GM12878 (cell line): Measurements from ENCODE around the gene SULF2. TPM values are rescaled to one million over a fixed set of nuclear protein-coding genes. Genes with fewer than 3 reads are reported as not detected.

ENCODE experiments used
- ATAC-seq: fragments of 200-7000 bp; cut with Tn5 transposase; 3 replicates; pipeline ENCODE4 v1.9.1; 2020; ENCODE audit warnings: mild to moderate bottlenecking, moderate library complexity
- BruUV-seq: library from RNA; stranded (reverse); fragments of 400-500 nt; replicated peaks from 2 replicates; lab custom pipeline; 2021; lab: Mats Ljungman, UMichigan
- CTCF ChIA-PET: fragments of 300-600 bp; sonication (Branson Sonifier 250); formaldehyde crosslinking; extraction: SDS; loops from one replicate; lab custom pipeline; 2021; ENCODE audit warnings: inconsistent platforms; lab: Yijun Ruan, JAX
- POLR2A ChIA-PET: fragments of 350-600 bp; formaldehyde crosslinking; extraction: SDS; loops from one replicate; lab custom pipeline; 2021; ENCODE audit warnings: inconsistent platforms; lab: Charles Lee
- RAD21 ChIA-PET: fragments of 300-600 bp; sonication (Branson Sonifier 250); formaldehyde crosslinking; loops from one replicate; lab custom pipeline; 2023; ENCODE audit warnings: antibody characterized with exemption; ENCODE audit not compliant: unreplicated experiment; lab: Charles Lee
- SMC1A ChIA-PET: fragments of 300-600 bp; sonication (Branson Sonifier 250); formaldehyde crosslinking; loops from one replicate; lab custom pipeline; 2023; ENCODE audit not compliant: unreplicated experiment, uncharacterized antibody; lab: Charles Lee
- DNase-seq: peaks from one replicate; pipeline ENCODE4 v3.0.0-alpha.2; 2011; ENCODE audit warnings: low read depth, low spot score
- FAIRE-seq: peaks from 3 replicates; lab custom pipeline; 2011; peaks lifted over from hg19 to GRCh38; lab: Jason Lieb, UNC
- H2AFZ ChIP-seq: 2 replicates; pipeline ENCODE4 v1.6.0; 2011; ENCODE audit warnings: low read depth, low read length, control low read depth; ENCODE audit not compliant: control insufficient read depth
- H3K27ac ChIP-seq: 2 replicates; pipeline ENCODE4 v1.5.1; 2011; ENCODE audit warnings: control low read depth; ENCODE audit not compliant: control insufficient read depth, insufficient read depth
- H3K27me3 ChIP-seq, 2 experiments: replicated peaks in 1 of 2; 2 replicates each; pipeline versions ENCODE4 v1.6.0 to v1.6.1; 2011; ENCODE audit warnings: low read length in 1 of 2; ENCODE audit not compliant: control insufficient read depth in 2 of 2, insufficient read depth in 2 of 2
- H3K36me3 ChIP-seq, 2 experiments: 2 replicates each; pipeline ENCODE4 v1.5.1; 2011; ENCODE audit warnings: low read length in 1 of 2; ENCODE audit not compliant: control insufficient read depth in 2 of 2, insufficient read depth in 2 of 2
- H3K4me1 ChIP-seq: 2 replicates; pipeline ENCODE4 v1.6.1; 2011; ENCODE audit warnings: mild to moderate bottlenecking, low read length, moderate library complexity, mixed read lengths; ENCODE audit not compliant: control insufficient read depth, insufficient read depth
- H3K4me2 ChIP-seq: 2 replicates; pipeline ENCODE4 v1.6.0; 2011; ENCODE audit warnings: control low read depth; ENCODE audit not compliant: control insufficient read depth, insufficient read depth
- H3K4me3 ChIP-seq: fragments of 200-600 bp; sonication (generic); 2 replicates; pipeline ENCODE4 v1.5.1; 2016
- H3K79me2 ChIP-seq: 2 replicates; pipeline ENCODE4 v1.6.0; 2011; ENCODE audit warnings: low read length; ENCODE audit not compliant: control insufficient read depth, insufficient read depth
- H3K9ac ChIP-seq: 2 replicates; pipeline ENCODE4 v1.8.0; 2011; ENCODE audit warnings: low read length, control low read depth, mixed read lengths; ENCODE audit not compliant: control insufficient read depth, insufficient read depth
- H3K9me3 ChIP-seq: replicated peaks from 3 replicates; pipeline ENCODE4 v1.5.1; 2011; ENCODE audit warnings: mild to moderate bottlenecking, low read length; ENCODE audit not compliant: control insufficient read depth, insufficient read depth
- H4K20me1 ChIP-seq: 2 replicates; pipeline ENCODE4 v1.6.0; 2011; ENCODE audit not compliant: control insufficient read depth, insufficient read depth
- BACH1 ChIP-seq: fragments of 450-650 bp; IDR thresholded peaks from 2 replicates; pipeline ENCODE4 v1.6.1; 2017; ENCODE audit warnings: mild to moderate bottlenecking, borderline replicate concordance
- CEBPB ChIP-seq, 2 experiments: fragments of 150-350 bp in 1 of 2; IDR thresholded peaks; 2 replicates each; pipeline ENCODE4 v1.6.1; 2012 to 2014; ENCODE audit warnings: low read depth in 2 of 2, low read length in 2 of 2, borderline replicate concordance in 1 of 2, inconsistent platforms in 1 of 2
- FOS ChIP-seq: IDR thresholded peaks from 3 replicates; pipeline ENCODE4 v1.6.1; 2011; ENCODE audit warnings: borderline replicate concordance; ENCODE audit not compliant: insufficient read length; ENCODE audit errors: extremely low read depth
- GABPA ChIP-seq: IDR thresholded peaks from 2 replicates; pipeline ENCODE4 v1.6.1; 2014; ENCODE audit warnings: antibody characterized with exemption, low read depth, mild to moderate bottlenecking, inconsistent platforms
- HCFC1 ChIP-seq: fragments of 150-350 bp; IDR thresholded peaks from 2 replicates; pipeline ENCODE4 v1.6.1; 2014; ENCODE audit warnings: low read length
- HSF1 ChIP-seq: fragments of 150-350 bp; IDR thresholded peaks from 2 replicates; pipeline ENCODE4 v1.6.1; 2014; ENCODE audit warnings: mild to moderate bottlenecking, low read depth, low read length
- IKZF2 ChIP-seq, 2 experiments: fragments of 450-650 bp; IDR thresholded peaks; 2 replicates each; pipeline ENCODE4 v1.6.1; 2017; ENCODE audit warnings: mild to moderate bottlenecking in 2 of 2, moderate library complexity in 2 of 2
- LARP7 ChIP-seq: fragments of 450-650 bp; IDR thresholded peaks from 2 replicates; pipeline ENCODE4 v1.6.1; 2017; ENCODE audit warnings: mild to moderate bottlenecking
- MAX ChIP-seq: IDR thresholded peaks from 2 replicates; pipeline ENCODE4 v1.6.1; 2012; ENCODE audit warnings: low read depth, low read length, improper control_type of control experiment
- PAX5 ChIP-seq: IDR thresholded peaks from 2 replicates; pipeline ENCODE4 v1.6.1; 2011; ENCODE audit warnings: low read depth, low read length, borderline replicate concordance
- RFX5 ChIP-seq: IDR thresholded peaks from 2 replicates; pipeline ENCODE4 v1.6.1; 2011; ENCODE audit warnings: low read depth, low read length, improper control_type of control experiment
- SIN3A ChIP-seq: IDR thresholded peaks from 2 replicates; pipeline ENCODE4 v1.6.1; 2012; ENCODE audit warnings: low read depth, low read length, improper control_type of control experiment
- SRF ChIP-seq, 2 experiments: IDR thresholded peaks; 2 replicates each; pipeline ENCODE4 v1.6.1; 2011; ENCODE audit warnings: low read depth in 2 of 2, low read length in 2 of 2, mild to moderate bottlenecking in 1 of 2, moderate library complexity in 1 of 2
- SUPT20H ChIP-seq: IDR thresholded peaks from 2 replicates; pipeline ENCODE4 v1.6.1; 2011; ENCODE audit warnings: low read depth, mild to moderate bottlenecking, low read length, moderate library complexity, borderline replicate concordance; ENCODE audit not compliant: control insufficient read depth
- YY1 ChIP-seq: IDR thresholded peaks from 2 replicates; pipeline ENCODE4 v1.6.1; 2011; ENCODE audit warnings: low read depth, mild to moderate bottlenecking, low read length
- ZBTB11 ChIP-seq: fragments of 450-650 bp; formaldehyde crosslinking; IDR thresholded peaks from 2 replicates; pipeline ENCODE4 v1.5.0; 2022; ENCODE audit warnings: mild to moderate bottlenecking, missing genetic modification characterization
- WGBS: methylation state at CpG from one replicate; pipeline ENCODE4 v1.1.6; 2016; ENCODE audit warnings: low lambda C conversion rate; ENCODE audit not compliant: insufficient replicate concordance, insufficient coverage; ENCODE audit errors: missing lambda C conversion rate; 5-methylcytosine and 5-hydroxymethylcytosine counted together
- in situ Hi-C: fragments of 300-500 bp; cut with MboI; formaldehyde crosslinking; loops from 9 replicates; pipeline ENCODE4 v1.14.3; 2018; ENCODE audit warnings: mixed read lengths
- intact Hi-C: fragments of 100-400 bp; cut with micrococcal nuclease; formaldehyde crosslinking; loops from one replicate; pipeline ENCODE4 v1.14.2; 2022; ENCODE audit not compliant: unreplicated experiment
- polyA plus RNA-seq, 11 experiments: library from polyadenylated mRNA; depleted of rRNA in 4 of 11; unstranded in 6 of 11; stranded (reverse) in 5 of 11; fragments of >200 nt; fragmentation: Nextera tagmentation in 4 of 11; fragmentation: Illumina TruSeq in 1 of 11; extraction: Ambion mirVana in 4 of 11; extraction: Trizol in 1 of 11; gene quantifications; 1 replicate in 1 of 11; 2 replicates in 10 of 11; pipeline versions ENCODE4 v1.2.1 to v1.2.3, GENCODE V29; 2011 to 2016; ENCODE audit warnings: inconsistent platforms in 2 of 11, missing spikeins in 2 of 11, low read depth in 1 of 11
- total RNA-seq, 4 experiments: library from RNA; depleted of rRNA in 3 of 4; stranded (reverse); fragments of >200 nt in 3 of 4; fragmentation: Illumina TruSeq in 1 of 4; extraction: Trizol in 1 of 4; gene quantifications; 2 replicates each; pipeline versions ENCODE4 v1.2.1 to v1.2.3, GENCODE V29; 2013 to 2021
- TF ChIP-seq, protein P1 (sequence below): IDR thresholded peaks from 2 replicates; pipeline ENCODE4 v1.6.1; 2012; ENCODE audit warnings: mild to moderate bottlenecking, low read depth, low read length

The SULF2 gene
- total and polyA plus RNA-seq, 10 of the 15 experiments (the other 5 are each of a cell fraction or from before 2014, with no cell fraction given) = 0.69 to 4.1 (median 1.6) TPM

DNA sequence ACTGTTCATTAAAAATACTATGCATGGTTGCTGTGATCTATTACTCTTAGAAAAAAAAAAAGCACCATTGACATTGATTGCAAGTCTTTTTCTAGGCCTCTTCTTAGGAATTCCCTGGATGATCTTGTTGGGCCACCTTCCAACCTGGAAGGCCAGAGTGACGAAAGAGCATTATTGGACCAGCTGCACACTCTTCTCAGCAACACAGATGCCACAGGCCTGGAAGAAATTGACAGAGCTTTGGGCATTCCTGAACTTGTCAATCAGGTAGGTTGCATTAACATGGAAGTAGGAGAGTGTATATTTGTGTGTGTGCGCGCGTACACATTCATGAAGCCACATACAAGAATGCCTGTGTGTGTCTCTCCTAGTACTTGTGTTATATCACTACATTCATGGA is 143.2 kb downstream of the SULF2 start:
- no peaks in the 10 kb centered on the region for H3K4me1 ChIP-seq
- H3K9ac ChIP-seq = no peak overlapping the region
- H3K36me3 ChIP-seq = peaks cover 22 to 53% of the 10 kb centered on the region in 2 experiments
- H4K20me1 ChIP-seq = no peaks in the 10 kb centered on the region; the same call in 1 of the 2 replicates
- WGBS = 100% methylated on average over 4 of the region's 4 CpGs
- H3K9me3 ChIP-seq = no peaks in the 10 kb centered on the region
- no peaks in the 10 kb centered on the region for H3K79me2 ChIP-seq
- no peak for FAIRE-seq
- no peak for DNase-seq
- TF ChIP-seq SIN3A (no peak), SRF (IDR thresholded peaks at IDR 0.05; ENCODE audit: low read depth in 2 of 2, low read length in 2 of 2) (no peak), LARP7 (no peak), PAX5 (no peak), MAX (no peak), ZBTB11 (CRISPR knock-in tag) (no peak), BACH1 (no peak), FOS (no peak), HSF1 (no peak), IKZF2 (IDR thresholded peaks at IDR 0.05) (no peak), CEBPB (IDR thresholded peaks at IDR 0.05; ENCODE audit: borderline replicate concordance in 1 of 2, low read depth in 2 of 2, low read length in 2 of 2) (no peak), YY1 (no peak), GABPA (no peak), SUPT20H (no peak), HCFC1 (no peak), RFX5 (no peak)
- TF ChIP-seq, protein P1, sequence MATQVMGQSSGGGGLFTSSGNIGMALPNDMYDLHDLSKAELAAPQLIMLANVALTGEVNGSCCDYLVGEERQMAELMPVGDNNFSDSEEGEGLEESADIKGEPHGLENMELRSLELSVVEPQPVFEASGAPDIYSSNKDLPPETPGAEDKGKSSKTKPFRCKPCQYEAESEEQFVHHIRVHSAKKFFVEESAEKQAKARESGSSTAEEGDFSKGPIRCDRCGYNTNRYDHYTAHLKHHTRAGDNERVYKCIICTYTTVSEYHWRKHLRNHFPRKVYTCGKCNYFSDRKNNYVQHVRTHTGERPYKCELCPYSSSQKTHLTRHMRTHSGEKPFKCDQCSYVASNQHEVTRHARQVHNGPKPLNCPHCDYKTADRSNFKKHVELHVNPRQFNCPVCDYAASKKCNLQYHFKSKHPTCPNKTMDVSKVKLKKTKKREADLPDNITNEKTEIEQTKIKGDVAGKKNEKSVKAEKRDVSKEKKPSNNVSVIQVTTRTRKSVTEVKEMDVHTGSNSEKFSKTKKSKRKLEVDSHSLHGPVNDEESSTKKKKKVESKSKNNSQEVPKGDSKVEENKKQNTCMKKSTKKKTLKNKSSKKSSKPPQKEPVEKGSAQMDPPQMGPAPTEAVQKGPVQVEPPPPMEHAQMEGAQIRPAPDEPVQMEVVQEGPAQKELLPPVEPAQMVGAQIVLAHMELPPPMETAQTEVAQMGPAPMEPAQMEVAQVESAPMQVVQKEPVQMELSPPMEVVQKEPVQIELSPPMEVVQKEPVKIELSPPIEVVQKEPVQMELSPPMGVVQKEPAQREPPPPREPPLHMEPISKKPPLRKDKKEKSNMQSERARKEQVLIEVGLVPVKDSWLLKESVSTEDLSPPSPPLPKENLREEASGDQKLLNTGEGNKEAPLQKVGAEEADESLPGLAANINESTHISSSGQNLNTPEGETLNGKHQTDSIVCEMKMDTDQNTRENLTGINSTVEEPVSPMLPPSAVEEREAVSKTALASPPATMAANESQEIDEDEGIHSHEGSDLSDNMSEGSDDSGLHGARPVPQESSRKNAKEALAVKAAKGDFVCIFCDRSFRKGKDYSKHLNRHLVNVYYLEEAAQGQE = no peak
- BruUV-seq = no TSS peak
- no peaks in the 10 kb centered on the region for H3K27me3 ChIP-seq
- ChIA-PET RAD21 (no interaction called here), POLR2A (no interaction called here), SMC1A (interaction anchor here (0.9 kb wide), 1 partner anchor 21 kb away, joined by 3 read pairs; no protein-coding TSS in a partner anchor), CTCF (interaction anchor here (1.0 to 1.2 kb wide), 2 partner anchors 21 to 369 kb away, joined by 4 to 5 read pairs; no protein-coding TSS in a partner anchor)
- H3K4me2 ChIP-seq = no peak overlapping the region
- no peak overlapping the region for H3K27ac ChIP-seq
- no peak overlapping the region for H2AFZ ChIP-seq
- intact Hi-C loops = no loop called here
- ATAC-seq = no peak
- no peak overlapping the region for H3K4me3 ChIP-seq
- in situ Hi-C loops = no loop called here
